NCI-H526 (cell line): ENCODE measurements around the gene ZFAND4.
"Not testable (repeated sequence)": the region's sequence is repeated elsewhere in the genome, so short reads cannot be mapped to it uniquely, and the experiment has no call there.

ENCODE experiments used
- DNase-seq, 2 experiments: peaks; one replicate each; lab custom pipeline; 2025; lab: John Stamatoyannopoulos, UW

The ZFAND4 gene

DNA sequence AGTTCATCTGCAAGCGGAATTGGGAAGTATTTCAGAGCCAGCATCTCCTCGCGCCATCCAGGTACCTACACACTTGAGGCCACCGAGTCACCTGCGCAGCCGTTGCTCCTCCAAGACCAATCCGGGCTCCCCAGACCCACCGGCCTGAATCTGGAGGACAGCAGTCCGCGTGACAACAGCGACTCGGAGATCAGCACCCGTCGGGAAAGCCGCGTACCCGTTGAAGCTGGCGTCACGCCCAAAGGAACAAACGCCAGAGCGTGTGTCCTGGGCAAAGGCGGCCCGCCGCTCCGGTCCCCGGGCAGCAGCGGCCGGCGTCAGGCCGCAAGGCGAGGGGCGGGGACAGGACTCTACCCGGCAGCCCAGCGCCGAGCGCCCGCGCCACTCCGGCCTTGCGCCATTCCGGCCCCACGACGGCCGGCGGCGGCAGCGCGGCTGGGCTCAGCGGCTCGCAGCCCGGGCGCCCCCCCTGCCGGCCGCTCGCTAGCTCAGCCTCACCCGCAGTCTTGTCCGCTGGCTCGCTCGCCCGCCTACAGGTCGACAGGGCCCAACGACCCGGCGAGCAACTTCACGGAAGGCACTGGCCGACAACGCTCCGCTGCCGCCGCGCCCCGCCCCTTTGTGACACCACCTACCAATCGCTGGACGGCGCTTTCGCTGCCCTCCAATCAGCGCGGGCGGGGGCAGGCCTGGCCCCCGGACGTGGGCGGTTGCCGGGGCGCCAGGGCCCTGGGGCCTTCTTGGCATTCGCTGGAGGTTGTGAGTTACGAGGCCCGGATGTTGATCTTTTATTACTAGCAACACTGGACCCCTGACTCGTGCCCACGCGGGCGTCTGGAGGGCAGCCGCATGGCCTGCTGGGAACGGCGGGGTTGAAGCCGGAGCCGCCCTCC is at the start of gene ZFAND4:
ZFAND4 (minus strand) TSS at position 592 of the 893 bp plus-strand sequence. CDS start 9,047 bp downstream, outside the sequence.
- DNase-seq = peak; percentile 72 to 91

DNA sequence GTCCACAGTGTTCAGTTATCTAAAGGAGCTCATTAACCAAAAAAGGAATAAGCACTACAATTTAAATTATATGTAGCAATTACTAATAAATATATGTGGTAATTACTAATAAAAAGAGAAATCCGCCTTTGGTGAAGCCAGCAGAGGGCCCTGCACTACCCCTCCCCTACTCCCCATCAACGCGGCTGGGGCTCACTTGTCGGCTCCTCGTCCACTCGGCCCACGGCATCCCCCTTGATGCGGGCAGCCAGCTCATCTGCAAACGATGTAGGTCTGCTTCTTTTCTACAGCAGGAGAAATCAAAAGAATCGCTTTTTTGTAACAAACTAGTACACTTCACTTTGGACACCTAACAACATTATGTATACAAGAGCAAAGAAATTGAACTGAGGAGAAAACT is 48.9 kb upstream of the ZFAND4 start:
- not testable (repeated sequence) for DNase-seq

DNA sequence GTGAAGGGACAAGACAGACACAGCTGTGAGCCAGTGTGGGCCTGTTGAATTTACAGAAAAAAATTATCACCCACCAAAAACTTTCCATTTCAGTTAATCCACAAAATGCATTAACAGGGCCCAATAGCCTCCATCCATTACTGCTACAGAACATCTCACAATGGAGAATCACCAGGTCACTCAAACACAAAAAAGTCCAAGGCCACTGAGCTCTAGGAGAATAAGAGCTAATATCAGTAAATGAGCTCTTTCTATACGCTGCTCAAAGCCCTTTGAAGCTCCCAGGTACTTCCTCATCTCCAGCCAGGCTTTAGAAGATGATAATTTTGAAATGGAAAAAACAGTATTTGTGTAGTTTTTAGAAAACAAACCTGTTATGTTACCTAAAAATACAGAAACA is 45.1 kb upstream of the ZFAND4 start:
- not testable (repeated sequence) for DNase-seq

DNA sequence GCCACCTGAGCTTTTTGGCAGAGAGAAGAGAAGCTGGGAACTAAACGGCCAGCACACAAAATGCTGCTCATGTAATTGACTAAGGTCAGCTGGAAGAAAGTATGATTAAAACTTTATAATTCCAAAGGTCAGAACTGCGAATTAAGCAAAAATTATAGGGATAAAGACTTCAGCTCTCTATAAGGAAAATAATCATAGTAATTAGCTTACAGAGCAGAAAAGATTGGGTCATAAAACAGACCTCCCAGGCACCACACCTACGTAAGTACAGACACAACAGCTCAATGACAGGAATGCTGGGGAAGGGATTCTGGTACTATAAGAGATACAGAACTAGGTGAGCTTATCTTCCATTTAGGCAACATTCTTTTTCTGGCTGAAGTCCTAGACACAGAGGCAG is 44.5 kb upstream of the ZFAND4 start:
- not testable (repeated sequence) for DNase-seq

DNA sequence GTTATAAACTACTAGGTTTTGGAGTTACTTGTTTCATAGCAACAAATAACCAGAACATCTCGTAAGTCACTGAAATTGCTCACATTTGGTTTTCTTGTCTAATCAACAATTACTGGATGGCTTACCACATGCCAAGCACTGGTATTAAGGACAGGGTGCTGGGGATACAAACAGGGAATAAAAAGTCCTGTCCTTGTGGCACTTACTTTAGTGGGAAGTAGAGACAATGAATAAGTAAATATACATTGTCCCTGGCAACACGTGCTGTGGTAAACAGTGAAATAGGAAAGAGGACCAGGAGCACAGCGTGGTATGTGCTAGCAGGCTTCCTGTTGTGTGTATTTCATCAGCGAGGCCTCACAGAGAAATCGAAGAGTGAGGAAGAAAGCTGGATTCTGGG is 38.7 kb upstream of the ZFAND4 start:
- not testable (repeated sequence) for DNase-seq

DNA sequence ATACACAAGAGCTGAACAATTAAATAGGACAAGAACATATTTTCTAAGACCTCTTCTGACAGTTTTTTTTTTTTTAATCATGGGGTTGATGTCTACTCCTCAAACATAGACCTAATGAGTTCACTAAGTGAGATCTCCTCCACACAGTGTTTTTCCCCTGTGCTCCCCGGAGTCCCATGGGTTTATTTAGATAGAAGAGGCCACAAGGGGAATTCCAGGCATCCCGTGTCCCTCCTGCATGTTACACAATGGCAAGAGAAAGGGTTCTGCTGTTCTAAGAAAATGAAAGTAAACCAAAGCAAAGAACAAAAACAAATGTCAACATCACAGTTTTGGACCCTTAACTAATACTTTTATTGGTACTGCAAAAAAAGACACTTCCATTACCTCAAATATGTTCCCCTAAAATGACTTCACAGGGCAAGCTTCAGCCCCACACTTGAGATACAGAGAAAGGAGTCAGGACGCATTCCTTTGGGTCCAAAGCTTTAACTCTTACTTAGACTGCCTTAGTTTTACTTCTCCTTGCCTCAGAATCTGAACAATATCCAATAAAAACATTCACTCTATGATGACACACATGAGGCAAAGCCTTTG is 37.7 kb upstream of the ZFAND4 start:
- DNase-seq = not testable (repeated sequence)

DNA sequence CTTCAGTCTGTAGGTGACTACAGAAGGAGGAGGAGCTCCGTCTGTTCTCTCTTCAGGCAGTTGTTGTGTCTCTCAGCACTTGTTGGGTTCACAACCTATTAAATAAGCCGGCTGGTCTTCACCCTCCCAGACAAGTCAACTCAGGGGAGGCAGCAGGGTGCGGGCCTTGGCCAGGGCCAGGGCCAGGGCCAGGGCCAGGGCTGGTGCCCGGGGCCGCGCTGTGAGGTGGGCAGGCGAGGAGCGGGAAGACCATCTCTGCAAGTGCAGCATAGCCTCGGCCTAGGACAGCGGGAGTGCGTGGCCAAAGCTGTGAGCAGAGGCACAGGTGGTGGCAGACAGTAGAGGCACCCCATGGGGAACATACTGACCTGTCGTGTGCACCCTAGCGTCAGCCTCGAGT is 5.9 kb upstream of the ZFAND4 start:
- not testable (repeated sequence) for DNase-seq

DNA sequence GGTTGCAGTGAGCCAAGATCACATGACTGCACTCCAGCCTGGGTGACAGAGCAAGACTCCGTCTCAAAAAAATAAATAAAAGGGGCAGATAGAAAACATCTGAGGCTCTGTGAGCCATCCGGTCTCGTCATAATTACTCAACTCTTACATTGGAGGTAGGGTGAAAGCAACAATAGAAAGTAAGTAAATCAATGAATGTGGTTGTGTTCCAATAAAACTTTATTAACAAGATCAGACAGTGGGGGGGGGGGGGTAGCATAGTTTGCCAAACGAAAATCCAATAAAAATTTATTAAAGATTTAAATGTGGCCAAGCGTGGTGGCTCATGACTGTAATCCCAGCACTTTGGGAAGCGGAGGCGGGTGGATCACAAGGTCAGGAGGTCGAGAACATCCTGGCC is 2.8 kb upstream of the ZFAND4 start:
- no peak for DNase-seq

DNA sequence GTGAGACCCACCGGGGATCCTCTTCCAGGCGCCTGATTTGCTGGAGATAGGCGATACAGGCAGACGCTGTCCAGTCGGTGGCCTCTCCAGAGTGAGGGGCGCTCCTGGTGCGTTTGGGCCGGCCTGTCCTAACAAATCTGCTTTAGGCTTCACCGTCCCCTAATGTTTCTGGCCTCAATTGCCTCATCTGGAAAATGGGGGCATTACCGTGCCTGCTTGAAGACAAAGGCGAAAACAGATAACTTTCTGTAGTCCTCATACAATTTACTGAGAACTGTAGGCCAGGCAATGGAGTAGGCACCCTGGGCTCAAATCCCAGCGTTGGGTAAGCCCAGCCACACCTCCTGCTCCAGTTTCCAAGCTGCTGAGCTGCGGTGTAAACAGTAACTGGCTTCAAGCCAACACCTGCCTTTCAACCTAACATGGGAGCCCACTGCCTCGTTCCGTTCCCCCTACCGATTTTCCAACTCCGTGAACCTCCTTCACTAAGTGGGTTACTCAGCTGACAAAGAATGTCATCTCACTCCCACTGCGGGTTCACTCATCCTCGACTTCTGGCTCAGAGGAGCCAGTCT is 589 bp upstream of the ZFAND4 start:
- no peak for DNase-seq

DNA sequence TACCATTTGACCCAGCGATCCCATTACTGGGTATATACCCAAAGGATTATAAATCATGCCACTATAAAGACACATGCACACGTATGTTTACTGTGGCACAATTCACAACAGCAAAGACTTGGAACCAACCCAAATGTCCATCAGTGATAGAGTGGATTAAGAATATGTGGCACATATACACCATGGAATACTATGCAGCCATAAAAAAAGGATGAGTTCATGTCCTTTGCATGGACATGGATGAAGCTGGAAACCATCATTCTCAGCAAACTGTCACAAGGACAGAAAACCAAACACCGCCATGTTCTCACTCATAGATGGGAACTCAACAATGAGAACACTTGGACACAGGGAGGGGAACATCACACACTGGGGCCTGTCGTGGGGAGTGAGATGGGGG is 1.3 kb downstream of the ZFAND4 start:
- DNase-seq = not testable (repeated sequence)

DNA sequence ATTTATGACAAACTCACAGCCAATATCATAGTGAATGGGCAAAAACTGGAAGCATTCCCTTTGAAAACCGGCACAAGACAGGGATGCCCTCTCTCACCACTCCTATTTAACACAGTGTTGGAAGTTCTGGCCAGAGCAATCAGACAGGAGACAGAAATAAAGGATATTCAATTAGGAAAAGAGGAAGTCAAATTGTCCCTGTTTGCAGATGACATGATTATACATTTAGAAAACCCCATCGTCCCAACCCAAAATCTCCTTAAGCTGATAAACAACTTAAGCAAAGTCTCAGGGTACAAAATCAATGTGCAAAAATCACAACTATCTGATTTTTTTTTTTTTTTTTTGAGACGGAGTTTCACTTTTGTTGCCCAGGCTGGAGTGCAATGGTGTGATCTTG is 2.7 kb downstream of the ZFAND4 start:
- not testable (repeated sequence) for DNase-seq

DNA sequence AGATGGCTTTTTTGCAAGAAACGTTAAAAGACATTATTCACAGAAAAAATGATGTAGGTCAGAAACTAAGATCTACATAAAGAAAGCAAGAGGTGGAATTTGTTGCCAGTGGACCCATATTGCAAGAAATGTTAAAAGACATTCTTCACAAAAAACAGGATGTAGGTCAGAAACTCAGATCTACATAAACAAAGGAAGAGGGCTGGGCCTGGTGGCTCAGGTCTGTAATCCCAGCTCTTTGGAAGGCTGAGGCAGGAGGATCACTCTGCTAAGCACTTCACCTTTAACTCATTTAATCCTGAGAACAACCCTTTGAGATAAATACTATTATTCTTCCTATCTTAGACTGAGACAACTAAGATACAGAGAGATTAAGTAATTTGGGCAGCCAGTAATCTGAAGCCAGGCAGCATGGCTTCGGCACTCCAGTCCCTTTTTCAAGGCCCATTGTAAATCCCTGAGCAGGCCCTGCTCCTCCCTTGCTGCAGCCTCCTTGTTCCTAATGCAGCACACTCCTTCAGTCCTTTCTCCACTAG is 11.6 kb downstream of the ZFAND4 start:
- DNase-seq = no peak

DNA sequence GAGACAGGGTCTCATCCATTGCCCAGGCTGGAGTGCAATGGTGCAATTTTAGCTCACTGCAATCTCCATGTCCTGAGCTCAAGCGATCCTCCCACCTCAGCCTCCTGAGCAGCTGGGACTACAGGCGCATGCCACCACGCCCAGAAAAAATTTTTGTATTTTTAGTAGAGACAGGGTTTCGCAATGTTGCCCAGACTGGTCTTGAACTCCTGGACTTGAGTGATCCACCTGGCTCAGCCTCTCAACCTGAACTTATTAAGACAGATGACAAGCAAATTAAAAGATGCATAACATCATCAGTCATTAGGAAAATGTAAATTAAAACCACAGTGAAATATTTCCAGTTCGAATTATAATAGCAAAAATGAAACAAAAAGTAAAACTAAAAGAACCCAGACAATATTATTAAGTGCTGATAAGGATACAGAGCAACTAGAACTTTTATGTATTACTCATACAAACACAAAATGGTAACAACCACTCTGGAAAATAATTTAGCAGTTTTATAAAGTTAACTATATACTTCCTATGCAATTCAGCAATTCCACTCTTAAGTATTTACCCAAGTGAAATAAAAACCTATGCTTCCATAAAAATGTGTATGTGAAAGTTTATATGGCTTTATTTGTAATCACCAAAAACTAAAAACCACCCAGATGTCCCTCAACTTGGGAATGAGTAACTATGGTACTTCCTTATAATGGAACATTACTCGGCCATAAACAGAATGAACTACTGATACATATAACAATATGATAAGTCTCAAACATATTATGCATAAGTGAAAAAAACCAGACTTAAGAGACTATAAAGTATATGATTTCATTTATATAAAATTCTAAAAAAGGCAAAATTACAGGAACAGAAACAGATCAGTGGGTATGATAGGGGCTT is 15.3 kb downstream of the ZFAND4 start:
- DNase-seq = no peak

DNA sequence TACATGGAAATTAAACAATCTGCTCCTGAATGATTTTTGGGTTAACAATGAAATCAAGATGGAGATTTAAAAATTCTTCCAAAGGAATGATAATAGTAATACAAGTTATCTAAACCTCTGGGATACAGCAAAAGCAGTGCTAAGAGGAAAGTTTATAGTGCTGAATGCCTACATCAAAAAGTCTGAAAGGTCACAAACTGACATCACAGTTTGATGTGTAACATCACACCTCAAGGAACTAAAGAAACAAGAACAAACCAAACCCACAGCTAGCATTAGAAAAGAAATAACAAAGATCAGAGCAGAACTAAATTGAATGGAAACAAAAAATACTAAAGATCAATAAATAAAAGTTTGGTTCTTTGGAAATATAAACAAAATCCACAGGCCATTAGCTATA is 17.4 kb downstream of the ZFAND4 start:
- DNase-seq = no peak

DNA sequence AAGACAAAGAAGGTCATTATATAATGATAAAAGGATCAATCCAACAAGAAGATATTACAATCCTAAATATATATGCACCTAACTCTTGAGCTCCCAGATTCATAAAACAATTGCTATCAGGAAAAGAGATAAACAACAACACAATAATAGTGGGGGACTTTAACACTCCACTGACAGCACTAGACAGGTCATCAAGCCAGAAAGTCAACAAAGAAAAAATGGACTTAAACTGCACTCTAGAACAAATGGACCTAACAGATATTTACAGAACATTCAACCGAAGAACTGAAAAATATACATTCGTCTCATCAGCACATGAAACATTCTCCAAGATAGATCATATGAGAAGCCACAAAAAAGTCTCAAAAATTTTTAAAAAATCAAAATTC is 17.8 kb downstream of the ZFAND4 start:
- not testable (repeated sequence) for DNase-seq

DNA sequence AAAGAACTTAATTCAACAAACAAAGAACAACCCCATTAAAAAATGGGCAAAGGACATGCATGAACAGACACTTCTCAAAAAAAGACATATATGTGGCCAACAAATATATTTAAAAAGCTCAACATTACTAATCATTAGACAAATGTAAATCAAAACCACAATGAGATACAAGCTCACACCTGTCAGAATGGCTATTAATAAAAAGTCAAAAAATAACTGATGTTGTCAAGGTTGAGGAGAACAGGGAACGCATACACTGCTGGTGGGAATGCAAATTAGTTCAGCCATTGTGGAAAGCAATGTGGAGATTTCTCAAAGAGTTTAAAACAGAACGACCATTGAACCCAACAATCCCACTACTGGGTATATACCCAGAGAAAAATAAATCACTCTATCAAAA is 19.1 kb downstream of the ZFAND4 start:
- no peak for DNase-seq

DNA sequence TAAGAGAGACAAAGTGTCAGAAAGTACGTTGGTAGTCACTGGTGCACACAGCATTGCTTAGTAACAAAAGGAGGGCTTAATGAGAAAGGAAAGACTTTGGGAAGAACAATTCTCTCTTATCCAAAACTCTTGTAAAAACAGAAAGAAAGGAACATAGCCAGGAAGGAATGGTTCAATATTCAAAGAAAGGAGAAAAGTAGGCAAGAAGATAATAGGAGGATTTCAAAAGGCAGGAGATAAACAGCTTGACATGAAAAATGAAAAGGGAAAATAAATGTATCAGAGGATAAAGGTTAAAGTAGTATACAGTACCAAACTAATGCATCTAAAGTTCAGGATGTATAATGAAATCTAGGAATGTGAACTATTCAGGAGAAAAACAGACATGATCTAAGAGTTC is 20.1 kb downstream of the ZFAND4 start:
- no peak for DNase-seq

DNA sequence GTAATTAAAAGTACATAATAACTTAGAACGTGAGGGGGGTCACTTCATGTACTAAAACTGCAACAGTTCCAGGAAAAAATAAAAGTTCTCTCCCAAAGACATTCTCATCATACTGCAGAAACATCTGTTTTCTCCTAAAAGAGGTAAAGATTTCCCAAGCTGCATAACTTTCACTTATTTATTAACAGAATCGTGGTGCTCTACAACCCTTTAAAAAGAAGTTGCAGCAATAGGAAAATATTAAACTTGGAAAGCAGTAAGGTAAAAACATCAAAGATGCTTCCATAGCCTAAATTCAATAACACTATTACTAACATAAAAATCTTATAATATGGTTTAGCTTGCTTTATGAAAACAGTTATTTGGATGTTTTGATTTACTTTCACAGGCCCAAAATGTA is 23.3 kb downstream of the ZFAND4 start:
- no peak for DNase-seq

DNA sequence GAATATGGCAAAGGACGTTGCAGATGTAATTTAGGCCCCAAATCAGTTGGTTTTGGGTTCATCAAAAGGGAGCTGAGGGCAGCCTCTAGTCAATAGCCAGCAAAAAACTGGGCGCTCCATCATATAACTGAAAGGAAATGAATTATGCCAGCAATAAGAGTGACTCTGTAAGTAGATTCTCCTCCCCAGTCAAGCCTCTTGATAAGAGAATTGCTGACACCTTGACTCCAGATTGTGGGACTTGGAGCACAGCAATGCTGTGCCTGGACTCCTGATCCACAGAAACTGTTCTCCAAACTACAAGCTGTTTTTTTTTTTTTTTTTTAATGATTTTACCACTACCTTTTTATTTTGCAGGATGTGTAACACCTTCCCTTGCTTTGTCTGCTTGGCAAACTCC is 25.5 kb downstream of the ZFAND4 start:
- no peak for DNase-seq

DNA sequence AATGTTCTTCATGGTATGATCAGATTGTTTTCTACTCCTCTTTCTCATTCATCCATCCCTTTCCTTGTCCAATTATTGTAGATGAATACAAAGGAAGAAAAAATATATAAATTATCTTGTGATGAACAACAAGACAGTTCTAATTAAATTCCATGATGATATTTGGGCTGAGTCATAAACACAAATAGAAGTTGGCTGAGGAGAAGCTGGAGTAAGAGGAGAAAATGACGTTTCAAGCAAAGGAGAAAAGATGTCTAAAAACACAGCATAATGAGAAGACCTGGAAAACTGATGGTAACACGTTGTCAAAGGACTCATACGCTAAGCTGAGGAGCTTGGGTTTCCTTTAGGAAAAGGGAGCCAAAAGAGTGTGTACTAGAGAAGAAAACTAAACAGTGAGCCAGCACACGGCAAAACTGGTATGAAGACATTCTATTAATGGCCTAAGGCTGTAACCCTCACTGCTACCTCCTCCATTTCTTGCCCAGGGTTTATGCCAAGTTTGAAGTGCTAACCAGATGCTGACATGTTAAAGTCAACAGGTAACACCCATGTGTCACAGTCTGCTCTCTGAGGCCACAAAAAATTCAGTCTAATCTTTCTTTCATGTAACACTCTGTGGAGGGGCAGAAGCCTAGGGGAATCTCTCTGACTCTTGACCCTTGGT is 26.1 kb downstream of the ZFAND4 start:
- DNase-seq = no peak

DNA sequence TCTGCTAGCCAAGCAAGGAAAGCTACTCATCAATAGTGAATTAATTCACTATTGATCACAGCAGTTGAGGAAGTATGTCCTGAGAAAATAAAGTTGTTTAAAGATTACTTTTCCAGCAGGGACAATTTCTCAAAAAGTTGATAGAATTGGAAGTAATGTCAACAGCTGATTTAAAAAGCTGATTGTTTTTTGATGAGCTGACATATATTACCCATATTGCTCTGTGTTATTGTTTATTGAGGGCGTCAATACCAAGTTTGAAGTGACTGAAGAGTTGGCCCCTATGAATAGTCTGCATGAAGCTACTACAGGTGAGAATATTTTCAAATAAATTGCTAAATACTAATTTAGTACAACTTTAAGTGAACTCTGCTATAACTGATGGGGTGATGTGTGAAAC is 28.0 kb downstream of the ZFAND4 start:
- DNase-seq = no peak
